A172 (cell line): ENCODE data around the gene C1D. TPM values are rescaled to one million over a fixed set of nuclear protein-coding genes. Genes with fewer than 3 reads are reported as not detected.
"Not testable (repeated sequence)": the region's sequence is repeated elsewhere in the genome, so short reads cannot be mapped to it uniquely, and the experiment has no call there.

Experiments used
- DNase-seq: peaks from one replicate; pipeline ENCODE4 v3.0.0-alpha.2; 2015; ENCODE audit warnings: low spot score
- total RNA-seq: library from RNA; depleted of rRNA; stranded (reverse); fragments of >200 nt; shearing (Covaris generic); gene quantifications from 2 replicates; pipeline ENCODE4 v1.2.3, GENCODE V29; 2014; rRNA removed

The C1D gene, protein sequence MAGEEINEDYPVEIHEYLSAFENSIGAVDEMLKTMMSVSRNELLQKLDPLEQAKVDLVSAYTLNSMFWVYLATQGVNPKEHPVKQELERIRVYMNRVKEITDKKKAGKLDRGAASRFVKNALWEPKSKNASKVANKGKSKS
- total RNA-seq: 74.8 and 127 TPM in 2 replicates

- peak; percentile 91 for DNase-seq
These were observed at the start of gene C1D for GRCh38 chr2:68062680-68063387. Gene C1D, minus strand, starts transcription at chr2:68063004. Its CDS starts 15,694 bp downstream, at chr2:68047310.

GRCh38 chr2:68110102-68110501 lies 47.3 kb upstream of the C1D start:
- DNase-seq: peak; percentile 5

- no peak for DNase-seq
These were observed 45.3 kb upstream of the C1D start for GRCh38 chr2:68108120-68108519.

GRCh38 chr2:68107475-68107874 lies 44.7 kb upstream of the C1D start:
- no peak for DNase-seq

- DNase-seq: no peak
These were observed 41.5 kb upstream of the C1D start for GRCh38 chr2:68104111-68104835.

GRCh38 chr2:68103709-68104055 lies 40.9 kb upstream of the C1D start:
- DNase-seq: no peak

- peak; percentile 19 for DNase-seq
These were observed 40.4 kb upstream of the C1D start for GRCh38 chr2:68103030-68103708.

GRCh38 chr2:68100189-68100588 lies 37.4 kb upstream of the C1D start:
- no peak for DNase-seq

- no peak for DNase-seq
These were observed 36.5 kb upstream of the C1D start for GRCh38 chr2:68099260-68099659.

- no peak for DNase-seq
These were observed 35.5 kb upstream of the C1D start for GRCh38 chr2:68098291-68098797.

GRCh38 chr2:68094111-68094510 lies 31.3 kb upstream of the C1D start:
- DNase-seq: no peak

- no peak for DNase-seq
These were observed 30.8 kb upstream of the C1D start for GRCh38 chr2:68093634-68094033.

DNA sequence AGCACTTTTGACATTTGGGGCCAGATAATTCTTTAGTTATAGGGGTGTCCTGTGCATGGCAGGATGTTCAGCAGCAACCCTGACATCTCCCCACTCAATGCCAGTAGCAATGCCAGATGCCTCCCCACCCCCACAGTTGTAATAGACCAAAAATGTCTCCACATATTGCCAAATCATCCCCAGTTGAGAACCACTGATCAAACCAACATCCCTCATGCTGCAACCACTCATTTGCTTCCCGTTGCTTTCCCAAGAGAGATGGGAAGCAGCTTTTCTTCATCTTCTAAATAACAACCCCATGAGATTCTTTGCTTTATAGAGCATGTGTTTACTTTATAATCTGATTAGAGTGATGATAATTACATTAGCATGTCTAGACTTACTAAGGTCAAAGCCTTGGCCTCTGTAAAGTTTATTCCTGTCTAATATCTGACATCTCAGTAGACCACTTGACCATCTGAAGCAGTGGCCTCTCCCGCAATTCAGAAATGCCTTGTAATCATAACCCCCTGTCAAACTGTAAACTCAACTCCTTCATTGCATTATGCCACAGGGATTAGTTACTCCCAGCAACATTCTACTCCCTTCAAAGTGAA lies 28.7 kb upstream of the C1D start:
- no peak for DNase-seq

GRCh38 chr2:68089961-68090360 lies 27.2 kb upstream of the C1D start:
- DNase-seq: no peak

GRCh38 chr2:68088940-68089339 lies 26.1 kb upstream of the C1D start:
- no peak for DNase-seq

GRCh38 chr2:68086166-68086565 lies 23.4 kb upstream of the C1D start:
- DNase-seq: no peak

- no peak for DNase-seq
These were observed 20.5 kb upstream of the C1D start for GRCh38 chr2:68083346-68083745.

GRCh38 chr2:68074050-68074449 lies 11.2 kb upstream of the C1D start:
- DNase-seq: no peak

- DNase-seq: not testable (repeated sequence)
These were observed 1.2 kb upstream of the C1D start for GRCh38 chr2:68063797-68064646.

- no peak for DNase-seq
These were observed 2.2 kb downstream of the C1D start for GRCh38 chr2:68060652-68061051.
